ENCODE results near the gene RAD51B. TPM values are rescaled to one million over a fixed set of nuclear protein-coding genes. Genes with fewer than 3 reads are reported as not detected.

The RAD51B gene
- total and polyA plus RNA-seq, 4 donors = 2.5 to 95.0 (median 9.6) TPM

- Histone ChIP-seq H3K27me3 (ENCODE audit: control insufficient read depth in 3 of 3, insufficient read depth in 3 of 3, low read length in 2 of 3) (no peaks in the 10 kb centered on the region), H3K27ac (ENCODE audit: low read depth in 1 of 2, low read length in 1 of 2) (no peak overlapping the region), H3K4me1 (ENCODE audit: control insufficient read depth in 5 of 5, insufficient read depth in 5 of 5, low read length in 5 of 5) (peaks cover 4 to 34% (median 25%) of the 10 kb centered on the region in 5 donors), H3K36me3 (ENCODE audit: control insufficient read depth in 4 of 4, insufficient read depth in 4 of 4, low read length in 4 of 4) (no peaks in the 10 kb centered on the region), H3K4me3 (no peak overlapping the region), H3K9me3 (ENCODE audit: control insufficient read depth in 4 of 4, insufficient read depth in 3 of 4, low read length in 3 of 4) (peaks cover 0 to 2% (median 0%) of the 10 kb centered on the region in 4 donors), H3K9ac (ENCODE audit: insufficient read depth in 1 of 2, low read length in 2 of 2) (no peak overlapping the region)
- TF ChIP-seq CTCF (IDR thresholded peaks at IDR 0.05; ENCODE audit: control extremely low read depth, extremely low read depth) = no peak
- 87 to 93% methylated on average over 25 of the region's 25 CpGs for WGBS, 2 donors
- no peak for DNase-seq
- no peak for ATAC-seq (ENCODE audit: insufficient read depth, low FRiP score)
These were observed 784.2 kb downstream of the RAD51B start for GRCh38 chr14:68603533-68604360.

- DNase-seq = no peak
- Histone ChIP-seq H3K27ac (ENCODE audit: low read depth in 1 of 2, low read length in 1 of 2) (no peak overlapping the region), H3K36me3 (ENCODE audit: control insufficient read depth in 4 of 4, insufficient read depth in 4 of 4, low read length in 4 of 4) (no peaks in the 10 kb centered on the region), H3K9me3 (ENCODE audit: control insufficient read depth in 4 of 4, insufficient read depth in 3 of 4, low read length in 3 of 4) (peaks cover 0 to 2% (median 0%) of the 10 kb centered on the region in 4 donors), H3K4me3 (no peak overlapping the region), H3K27me3 (ENCODE audit: control insufficient read depth in 3 of 3, insufficient read depth in 3 of 3, low read length in 2 of 3) (no peaks in the 10 kb centered on the region), H3K4me1 (ENCODE audit: control insufficient read depth in 5 of 5, insufficient read depth in 5 of 5, low read length in 5 of 5) (peaks cover 2 to 30% (median 23%) of the 10 kb centered on the region in 5 donors), H3K9ac (ENCODE audit: insufficient read depth in 1 of 2, low read length in 2 of 2) (no peak overlapping the region)
- no peak for TF ChIP-seq CTCF (IDR thresholded peaks at IDR 0.05; ENCODE audit: control extremely low read depth, extremely low read depth)
- WGBS, 2 donors = 97 to 99% methylated on average over 9 of the region's 9 CpGs
- no peak for ATAC-seq (ENCODE audit: insufficient read depth, low FRiP score)
These were observed 784.8 kb downstream of the RAD51B start for GRCh38 chr14:68604361-68604730.

GRCh38 chr14:68604822-68605221, 785.2 kb downstream of the RAD51B start:
- Histone ChIP-seq H3K4me3 (no peak overlapping the region), H3K27me3 (ENCODE audit: control insufficient read depth in 3 of 3, insufficient read depth in 3 of 3, low read length in 2 of 3) (no peaks in the 10 kb centered on the region), H3K4me1 (ENCODE audit: control insufficient read depth in 5 of 5, insufficient read depth in 5 of 5, low read length in 5 of 5) (peaks cover 0 to 30% (median 24%) of the 10 kb centered on the region in 5 donors), H3K9me3 (ENCODE audit: control insufficient read depth in 4 of 4, insufficient read depth in 3 of 4, low read length in 3 of 4) (peaks cover 0 to 2% (median 0%) of the 10 kb centered on the region in 4 donors), H3K9ac (ENCODE audit: insufficient read depth in 1 of 2, low read length in 2 of 2) (no peak overlapping the region), H3K36me3 (ENCODE audit: control insufficient read depth in 4 of 4, insufficient read depth in 4 of 4, low read length in 4 of 4) (no peaks in the 10 kb centered on the region), H3K27ac (ENCODE audit: low read depth in 1 of 2, low read length in 1 of 2) (no peak overlapping the region)
- no peak for TF ChIP-seq CTCF (IDR thresholded peaks at IDR 0.05; ENCODE audit: control extremely low read depth, extremely low read depth)
- ATAC-seq (ENCODE audit: insufficient read depth, low FRiP score) = no peak
- 87 to 93% methylated on average over 10 of the region's 10 CpGs for WGBS, 2 donors
- DNase-seq = no peak
